GM23248 (cell line): ENCODE data around the gene RAB3B. TPM values are rescaled to one million over a fixed set of nuclear protein-coding genes. Genes with fewer than 3 reads are reported as not detected.
A peak's percentile ranks its signal among the peaks of the same experiment; 100 is the strongest.

ENCODE experiments used
- DNase-seq: peaks from one replicate; pipeline ENCODE4 v3.0.0-alpha.2; 2015
- H2AFZ ChIP-seq: fragments of 200-600 bp; sonication (generic); 2 replicates; pipeline ENCODE4 v1.6.1; 2016; ENCODE audit warnings: antibody characterized with exemption
- H3F3A ChIP-seq: fragments of 200-600 bp; sonication (generic); 2 replicates; pipeline ENCODE4 v1.6.1; 2016; ENCODE audit warnings: mild to moderate bottlenecking, antibody characterized with exemption, mixed run types; ENCODE audit not compliant: insufficient read depth
- H3K27ac ChIP-seq: fragments of 200-600 bp; sonication (generic); 2 replicates; pipeline ENCODE4 v1.5.1; 2016; ENCODE audit warnings: mild to moderate bottlenecking
- H3K27me3 ChIP-seq: fragments of 200-600 bp; sonication (generic); replicated peaks from 2 replicates; pipeline ENCODE4 v1.6.1; 2016; ENCODE audit warnings: mild to moderate bottlenecking; ENCODE audit not compliant: insufficient read depth
- H3K36me3 ChIP-seq: fragments of 200-600 bp; sonication (generic); 2 replicates; pipeline ENCODE4 v1.6.1; 2016; ENCODE audit warnings: low read depth, mild to moderate bottlenecking
- H3K4me1 ChIP-seq: fragments of 200-600 bp; sonication (generic); 2 replicates; pipeline ENCODE4 v1.6.1; 2016; ENCODE audit warnings: mild to moderate bottlenecking; ENCODE audit not compliant: insufficient read depth
- H3K4me2 ChIP-seq: fragments of 200-600 bp; sonication (generic); one replicate; pipeline ENCODE4 v1.6.1; 2016; ENCODE audit warnings: mild to moderate bottlenecking; ENCODE audit not compliant: unreplicated experiment
- H3K4me3 ChIP-seq: fragments of 200-600 bp; sonication (generic); 2 replicates; pipeline ENCODE4 v1.5.1; 2016; ENCODE audit warnings: mild to moderate bottlenecking
- H3K79me2 ChIP-seq: fragments of 200-600 bp; sonication (generic); 2 replicates; pipeline ENCODE4 v1.6.1; 2016; ENCODE audit warnings: mild to moderate bottlenecking; ENCODE audit not compliant: insufficient read depth
- H3K9ac ChIP-seq: fragments of 200-600 bp; sonication (generic); 2 replicates; pipeline ENCODE4 v1.6.1; 2016; ENCODE audit warnings: mild to moderate bottlenecking
- H3K9me2 ChIP-seq: fragments of 200-600 bp; sonication (generic); 2 replicates; pipeline ENCODE4 v1.6.1; 2016; ENCODE audit warnings: mixed run types, mild to moderate bottlenecking, moderate library complexity; ENCODE audit not compliant: insufficient read depth
- H3K9me3 ChIP-seq: fragments of 200-600 bp; sonication (generic); one replicate; pipeline ENCODE4 v1.6.1; 2017; ENCODE audit warnings: low read depth
- H4K20me1 ChIP-seq: fragments of 200-600 bp; sonication (generic); 2 replicates; pipeline ENCODE4 v1.6.0; 2016; ENCODE audit not compliant: insufficient read depth
- EZH2 ChIP-seq: fragments of 200-600 bp; sonication (generic); IDR thresholded peaks from 2 replicates; pipeline ENCODE4 v1.6.1; 2018; ENCODE audit warnings: antibody characterized with exemption, mild to moderate bottlenecking; ENCODE audit not compliant: insufficient read depth, poor library complexity, severe bottlenecking
- EZH2phosphoT487 ChIP-seq: fragments of 200-600 bp; sonication (generic); IDR thresholded peaks from 2 replicates; pipeline ENCODE4 v1.6.1; 2018; ENCODE audit warnings: antibody characterized with exemption, moderate library complexity, mild to moderate bottlenecking, low read depth; ENCODE audit not compliant: insufficient read depth
- WGBS, 2 experiments: methylation state at CpG; one replicate each; pipeline ENCODE4 v1.1.6; 2015 to 2017; ENCODE audit warnings: low lambda C conversion rate in 2 of 2, low coverage in 1 of 2; ENCODE audit errors: missing lambda C conversion rate in 2 of 2; 5-methylcytosine and 5-hydroxymethylcytosine counted together
- in situ Hi-C: fragments of 300-500 bp; cut with MboI; formaldehyde crosslinking; loops from 2 replicates; pipeline ENCODE4 v1.15.0; 2020
- polyA plus RNA-seq: library from polyadenylated mRNA; unstranded; fragments of >200 nt; fragmentation: Nextera tagmentation; extraction: Ambion mirVana; gene quantifications from 2 replicates; pipeline ENCODE4 v1.2.1, GENCODE V29; 2016
- total RNA-seq: library from RNA; depleted of rRNA; stranded (reverse); fragments of >200 nt; shearing (Covaris generic); gene quantifications from 2 replicates; pipeline ENCODE4 v1.2.3, GENCODE V29; 2014

RAB3B gene
- total and polyA plus RNA-seq, 2 experiments from 2014 or later, result 54.9 to 65.3 TPM

- Histone ChIP-seq H4K20me1 (0 out of 2 replicates have a peak, but pooled peaks cover 3% of the 10 kb centered on the region), H3K9ac (peak within 1 kb of the TSS; percentile 98), H3K4me3 (peak within 1 kb of the TSS; percentile 90), H3F3A (peaks cover 19% of the 10 kb centered on the region), H3K4me2 (peak within 1 kb of the TSS; percentile 98), H3K9me3 (no peaks in the 10 kb centered on the region), H3K4me1 (peaks cover 29% of the 10 kb centered on the region), H2AFZ (peak within 1 kb of the TSS; percentile 96), H3K27ac (peak within 1 kb of the TSS; percentile 98), H3K79me2 (peaks cover 46% of the 10 kb centered on the region), H3K36me3 (no peaks in the 10 kb centered on the region), H3K9me2 (no peaks in the 10 kb centered on the region), H3K27me3 (no peaks in the 10 kb centered on the region)
- 1% methylated on average over 54 of the region's 54 CpGs for WGBS, 2 experiments
- peak; percentile 100 for DNase-seq
- no peak for TF ChIP-seq EZH2
- no peak for TF ChIP-seq EZH2phosphoT487
- in situ Hi-C loops, result no loop called here
These were observed 111.7 kb downstream of the RAB3B start, which contains the start of gene NRDC for GRCh38 chr1:51878616-51879336. TSS of gene NRDC (minus strand) at chr1:51878727. CDS start at chr1:51878615, 112 bp downstream.

GRCh38 chr1:51878308-51878615, 112.2 kb downstream of the RAB3B start:
- Histone ChIP-seq H3K4me1 (peaks cover 29% of the 10 kb centered on the region), H3K9me3 (no peaks in the 10 kb centered on the region), H3K27ac (peak overlapping the region; percentile 98), H3K4me2 (peak overlapping the region; percentile 87), H3K79me2 (peaks cover 51% of the 10 kb centered on the region), H3K36me3 (no peaks in the 10 kb centered on the region), H3F3A (peaks cover 19% of the 10 kb centered on the region), H4K20me1 (0 out of 2 replicates have a peak, but pooled peaks cover 3% of the 10 kb centered on the region), H3K27me3 (no peaks in the 10 kb centered on the region), H3K9ac (peak overlapping the region; percentile 98), H3K9me2 (no peaks in the 10 kb centered on the region), H2AFZ (peak overlapping the region; percentile 81), H3K4me3 (peak overlapping the region; percentile 90)
- no peak for DNase-seq
- in situ Hi-C loops, result no loop called here
- WGBS, 2 experiments, result 0 to 1% methylated on average over 17 of the region's 17 CpGs
- TF ChIP-seq EZH2 (no peak), EZH2phosphoT487 (no peak)

- H3K9me3 ChIP-seq, result no peaks in the 10 kb centered on the region
- TF ChIP-seq EZH2 (no peak), EZH2phosphoT487 (no peak)
- peak overlapping the region; percentile 98 for H3K27ac ChIP-seq
- no peaks in the 10 kb centered on the region for H3K9me2 ChIP-seq
- peak; percentile 73 for DNase-seq
- H2AFZ ChIP-seq, result peak overlapping the region; percentile 81
- 10 to 12% methylated on average over 21 of the region's 21 CpGs for WGBS, 2 experiments
- H3K4me2 ChIP-seq, result peak overlapping the region; percentile 87
- peak overlapping the region; percentile 98 for H3K9ac ChIP-seq
- peaks cover 29% of the 10 kb centered on the region for H3K4me1 ChIP-seq
- in situ Hi-C loops, result no loop called here
- no peaks in the 10 kb centered on the region for H3K27me3 ChIP-seq
- peaks cover 19% of the 10 kb centered on the region for H3F3A ChIP-seq
- peak overlapping the region; percentile 90 for H3K4me3 ChIP-seq
- peaks cover 57% of the 10 kb centered on the region for H3K79me2 ChIP-seq
- H3K36me3 ChIP-seq, result peaks cover 5% of the 10 kb centered on the region; the same call in 1 of the 2 replicates
- H4K20me1 ChIP-seq, result 0 out of 2 replicates have a peak, but pooled peaks cover 3% of the 10 kb centered on the region
These were observed 112.8 kb downstream of the RAB3B start for GRCh38 chr1:51877434-51878307.

- Histone ChIP-seq H4K20me1 (0 out of 2 replicates have a peak, but pooled peaks cover 3% of the 10 kb centered on the region), H3K4me1 (peaks cover 29% of the 10 kb centered on the region), H3K79me2 (peaks cover 76% of the 10 kb centered on the region), H3F3A (peaks cover 19% of the 10 kb centered on the region), H3K4me2 (peak overlapping the region; percentile 87), H3K27me3 (no peaks in the 10 kb centered on the region), H3K9ac (no peak overlapping the region), H3K36me3 (peaks cover 8% of the 10 kb centered on the region; the same call in 1 of the 2 replicates), H3K9me2 (no peaks in the 10 kb centered on the region), H3K4me3 (peak overlapping the region; percentile 90), H3K9me3 (no peaks in the 10 kb centered on the region), H2AFZ (no peak overlapping the region), H3K27ac (no peak overlapping the region)
- DNase-seq, result no peak
- TF ChIP-seq EZH2phosphoT487, result no peak
- TF ChIP-seq EZH2, result no peak
- in situ Hi-C loops, result no loop called here
These were observed 114.7 kb downstream of the RAB3B start for GRCh38 chr1:51875836-51876235.
